AG08396 (cell line): Measurements from ENCODE around the gene INHBC.
"Not testable (repeated sequence)": the region's sequence is repeated elsewhere in the genome, so short reads cannot be mapped to it uniquely, and the experiment has no call there.

ENCODE experiments used
- DNase-seq: peaks from one replicate; pipeline ENCODE4 v3.0.0; 2012; ENCODE audit warnings: low spot score, mixed read lengths

The INHBC gene

GRCh38 chr12:57434517-57435223 is at the start of gene INHBC:
TSS of gene INHBC (plus strand) at chr12:57434784. CDS start at chr12:57434887, 103 bp downstream.
- no peak for DNase-seq

GRCh38 chr12:57385586-57385985 is 49.0 kb upstream of the INHBC start:
- DNase-seq = no peak

GRCh38 chr12:57386187-57386720 is 48.3 kb upstream of the INHBC start:
- DNase-seq = no peak

GRCh38 chr12:57388425-57388824 is 46.2 kb upstream of the INHBC start:
- no peak for DNase-seq

GRCh38 chr12:57389033-57389432 is 45.6 kb upstream of the INHBC start:
- DNase-seq = peak; percentile 78

GRCh38 chr12:57390174-57390573 is 44.4 kb upstream of the INHBC start:
- DNase-seq = no peak

GRCh38 chr12:57395121-57395520 is 39.5 kb upstream of the INHBC start:
- no peak for DNase-seq

GRCh38 chr12:57397441-57397840 is 37.1 kb upstream of the INHBC start:
- no peak for DNase-seq

- DNase-seq = not testable (repeated sequence)
Measured at GRCh38 chr12:57399718-57400463, 34.7 kb upstream of the INHBC start.

- DNase-seq = no peak
Measured at GRCh38 chr12:57401165-57401564, 33.4 kb upstream of the INHBC start.

- not testable (repeated sequence) for DNase-seq
Measured at GRCh38 chr12:57402156-57402555, 32.4 kb upstream of the INHBC start.

- DNase-seq = no peak
Measured at GRCh38 chr12:57404966-57405640, 29.5 kb upstream of the INHBC start.

- DNase-seq = no peak
Measured at GRCh38 chr12:57410534-57410933, 24.1 kb upstream of the INHBC start.

- DNase-seq = not testable (repeated sequence)
Measured at GRCh38 chr12:57414160-57414559, 20.4 kb upstream of the INHBC start.

- no peak for DNase-seq
Measured at GRCh38 chr12:57415088-57415487, 19.5 kb upstream of the INHBC start.

GRCh38 chr12:57416039-57416996 is 18.3 kb upstream of the INHBC start:
- DNase-seq = no peak

- DNase-seq = no peak
Measured at GRCh38 chr12:57418255-57418654, 16.3 kb upstream of the INHBC start.

- no peak for DNase-seq
Measured at GRCh38 chr12:57419495-57419894, 15.1 kb upstream of the INHBC start.

GRCh38 chr12:57420482-57420881 is 14.1 kb upstream of the INHBC start:
- DNase-seq = no peak

GRCh38 chr12:57426948-57427347 is 7.6 kb upstream of the INHBC start:
- not testable (repeated sequence) for DNase-seq

- DNase-seq = no peak
Measured at GRCh38 chr12:57428965-57429364, 5.6 kb upstream of the INHBC start.
